ENCODE measurements around the gene PTPRR.
"Not testable (repeated sequence)": the region's sequence is repeated elsewhere in the genome, so short reads cannot be mapped to it uniquely, and the experiment has no call there.

The PTPRR gene

GRCh38 chr12:70838127-70838526, 82.4 kb downstream of the PTPRR start:
- DNase-seq: no peak

GRCh38 chr12:70837026-70837425, 83.5 kb downstream of the PTPRR start:
- DNase-seq: no peak

GRCh38 chr12:70835948-70836347, 84.6 kb downstream of the PTPRR start:
- DNase-seq: no peak

- no peak for DNase-seq
Measured at GRCh38 chr12:70831543-70831942, 89.0 kb downstream of the PTPRR start.

- DNase-seq: no peak
Measured at GRCh38 chr12:70830221-70831061, 90.1 kb downstream of the PTPRR start.

- no peak for DNase-seq
Measured at GRCh38 chr12:70829070-70829469, 91.5 kb downstream of the PTPRR start.

- DNase-seq: no peak
Measured at GRCh38 chr12:70828351-70828750, 92.2 kb downstream of the PTPRR start.

GRCh38 chr12:70826156-70826555, 94.4 kb downstream of the PTPRR start:
- DNase-seq: no peak

- no peak for DNase-seq
Measured at GRCh38 chr12:70824511-70824910, 96.0 kb downstream of the PTPRR start.

- peak; percentile 31 for DNase-seq
Measured at GRCh38 chr12:70823182-70823976, 97.2 kb downstream of the PTPRR start.

GRCh38 chr12:70822412-70822811, 98.1 kb downstream of the PTPRR start:
- DNase-seq: no peak

- no peak for DNase-seq
Measured at GRCh38 chr12:70815971-70816391, 104.6 kb downstream of the PTPRR start.

- no peak for DNase-seq
Measured at GRCh38 chr12:70815056-70815455, 105.5 kb downstream of the PTPRR start.

- DNase-seq: no peak
Measured at GRCh38 chr12:70813559-70813958, 107.0 kb downstream of the PTPRR start.

- no peak for DNase-seq
Measured at GRCh38 chr12:70812136-70812535, 108.4 kb downstream of the PTPRR start.

- no peak for DNase-seq
Measured at GRCh38 chr12:70809887-70810286, 110.7 kb downstream of the PTPRR start.

- DNase-seq: not testable (repeated sequence)
Measured at GRCh38 chr12:70807993-70808392, 112.5 kb downstream of the PTPRR start.

- no peak for DNase-seq
Measured at GRCh38 chr12:70806827-70807226, 113.7 kb downstream of the PTPRR start.

- DNase-seq: no peak
Measured at GRCh38 chr12:70806043-70806442, 114.5 kb downstream of the PTPRR start.

GRCh38 chr12:70798016-70798783, 122.3 kb downstream of the PTPRR start:
- no peak for DNase-seq

GRCh38 chr12:70796989-70797388, 123.5 kb downstream of the PTPRR start:
- DNase-seq: no peak

- no peak for DNase-seq
Measured at GRCh38 chr12:70795608-70796007, 124.9 kb downstream of the PTPRR start.

- DNase-seq: no peak
Measured at GRCh38 chr12:70794131-70794530, 126.4 kb downstream of the PTPRR start.

All from midbrain (tissue), 1 donor.